ENCODE results near the gene GSKIP.

DNA sequence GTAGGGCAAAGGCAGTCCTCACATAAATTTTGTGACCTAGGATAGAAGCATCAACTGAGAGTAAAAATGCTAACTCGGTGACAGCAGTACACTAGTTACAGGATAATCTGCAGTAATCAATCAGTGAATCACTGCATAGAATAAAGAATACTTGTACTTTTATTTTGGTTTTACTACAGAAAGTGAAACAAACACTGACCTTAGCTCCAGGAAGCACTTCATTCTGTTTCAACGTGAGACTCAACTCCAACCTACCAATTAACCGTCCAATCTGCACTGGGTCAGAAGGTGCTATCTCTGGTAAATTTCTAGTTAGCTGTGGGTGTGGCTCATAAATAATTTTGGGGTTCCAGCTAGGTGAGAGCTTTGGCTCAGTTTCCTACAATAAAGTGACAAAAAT lies 22.0 kb upstream of the GSKIP start:
- TF ChIP-seq RAD21 (conservative IDR thresholded peaks at IDR 0.05) (no peak), POLR2AphosphoS5 (IDR thresholded peaks at IDR 0.05) (no peak), EZH2 (IDR thresholded peaks at IDR 0.05; ENCODE audit: borderline replicate concordance, insufficient read depth, low read length, poor library complexity, severe bottlenecking) (no peak), EP300 (conservative IDR thresholded peaks at IDR 0.05; ENCODE audit: poor library complexity, severe bottlenecking) (no peak), MXI1 (conservative IDR thresholded peaks at IDR 0.05; ENCODE audit: poor library complexity, severe bottlenecking) (no peak), TAF1 (IDR thresholded peaks at IDR 0.05; ENCODE audit: low read depth) (no peak)
- TF ChIP-seq, protein P1, sequence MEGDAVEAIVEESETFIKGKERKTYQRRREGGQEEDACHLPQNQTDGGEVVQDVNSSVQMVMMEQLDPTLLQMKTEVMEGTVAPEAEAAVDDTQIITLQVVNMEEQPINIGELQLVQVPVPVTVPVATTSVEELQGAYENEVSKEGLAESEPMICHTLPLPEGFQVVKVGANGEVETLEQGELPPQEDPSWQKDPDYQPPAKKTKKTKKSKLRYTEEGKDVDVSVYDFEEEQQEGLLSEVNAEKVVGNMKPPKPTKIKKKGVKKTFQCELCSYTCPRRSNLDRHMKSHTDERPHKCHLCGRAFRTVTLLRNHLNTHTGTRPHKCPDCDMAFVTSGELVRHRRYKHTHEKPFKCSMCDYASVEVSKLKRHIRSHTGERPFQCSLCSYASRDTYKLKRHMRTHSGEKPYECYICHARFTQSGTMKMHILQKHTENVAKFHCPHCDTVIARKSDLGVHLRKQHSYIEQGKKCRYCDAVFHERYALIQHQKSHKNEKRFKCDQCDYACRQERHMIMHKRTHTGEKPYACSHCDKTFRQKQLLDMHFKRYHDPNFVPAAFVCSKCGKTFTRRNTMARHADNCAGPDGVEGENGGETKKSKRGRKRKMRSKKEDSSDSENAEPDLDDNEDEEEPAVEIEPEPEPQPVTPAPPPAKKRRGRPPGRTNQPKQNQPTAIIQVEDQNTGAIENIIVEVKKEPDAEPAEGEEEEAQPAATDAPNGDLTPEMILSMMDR (IDR thresholded peaks at IDR 0.05; ENCODE audit: poor library complexity, severe bottlenecking): no peak

All from neural cell (in vitro differentiated cells).